K562 (cell line): ENCODE measurements around the gene PAQR6. TPM values are rescaled to one million over a fixed set of nuclear protein-coding genes. Genes with fewer than 3 reads are reported as not detected.

Experiments used
- BRD4 ChIP-seq: fragments of 200-600 bp; sonication (generic); IDR thresholded peaks from 2 replicates; pipeline ENCODE4 v1.6.1; 2017; ENCODE audit warnings: inconsistent platforms
- CBX3 ChIP-seq, 2 experiments: IDR thresholded peaks; 1 replicate in 1 of 2; 2 replicates in 1 of 2; pipeline ENCODE4 v1.6.1; 2012; ENCODE audit warnings: inconsistent platforms in 2 of 2, low read length in 2 of 2, borderline replicate concordance in 1 of 2, control low read depth in 1 of 2
- JUNB ChIP-seq: fragments of 450-650 bp; formaldehyde crosslinking; conservative IDR thresholded peaks from 2 replicates; pipeline ENCODE4 v1.4.0; 2020; ENCODE audit warnings: mild to moderate bottlenecking
- MECOM ChIP-seq: fragments of 250-450 bp; sonication (Bioruptor Pico); IDR thresholded peaks from 2 replicates; pipeline ENCODE4 v1.8.0; 2022; ENCODE audit warnings: inconsistent platforms
- NR1H2 ChIP-seq: sonication (generic); formaldehyde crosslinking; IDR thresholded peaks from 2 replicates; pipeline ENCODE4 v1.4.0; 2020; ENCODE audit warnings: mild to moderate bottlenecking, missing genetic modification reagents
- PCBP1 ChIP-seq: fragments of 200-400 bp; formaldehyde crosslinking; IDR thresholded peaks from 2 replicates; pipeline ENCODE4 v1.6.1; 2018; ENCODE audit warnings: mild to moderate bottlenecking, low read depth, low read length; ENCODE audit not compliant: poor library complexity, severe bottlenecking
- TCF3 ChIP-seq: sonication (generic); formaldehyde crosslinking; IDR thresholded peaks from 2 replicates; pipeline ENCODE4 v1.4.0; 2020; ENCODE audit warnings: mild to moderate bottlenecking, missing genetic modification reagents
- ZNF431 ChIP-seq: sonication (generic); formaldehyde crosslinking; IDR thresholded peaks from 2 replicates; pipeline ENCODE4 v1.8.0; 2022; ENCODE audit warnings: mild to moderate bottlenecking, missing genetic modification reagents
- ZNF586 ChIP-seq: fragments of 450-650 bp; formaldehyde crosslinking; conservative IDR thresholded peaks from 2 replicates; pipeline ENCODE4 v1.4.0; 2020; ENCODE audit warnings: mild to moderate bottlenecking, moderate library complexity
- polyA plus RNA-seq, 8 experiments: library from polyadenylated mRNA; depleted of rRNA in 4 of 8; stranded (reverse) in 5 of 8; unstranded in 3 of 8; fragments of >200 nt; fragmentation: Nextera tagmentation in 2 of 8; fragmentation: Illumina TruSeq in 1 of 8; extraction: Ambion mirVana in 2 of 8; extraction: Trizol in 1 of 8; gene quantifications; 2 replicates each; pipeline versions ENCODE4 v1.2.1 to v1.2.3, GENCODE V29; 2011 to 2014; ENCODE audit warnings: inconsistent platforms in 1 of 8, missing spikeins in 1 of 8
- total RNA-seq, 7 experiments: library from RNA; depleted of rRNA in 6 of 7; stranded (reverse); fragments of >200 nt in 6 of 7; fragmentation: Illumina TruSeq in 2 of 7; extraction: Trizol in 2 of 7; gene quantifications; 2 replicates each; pipeline versions ENCODE4 v1.2.1 to v1.2.3, GENCODE V29; 2011 to 2021; ENCODE audit warnings: low replicate concordance in 1 of 7
- TF ChIP-seq, protein P1 (sequence below): fragments of 200-600 bp; sonication (generic); IDR thresholded peaks from one replicate; pipeline ENCODE4 v1.6.1; 2012; ENCODE audit warnings: mild to moderate bottlenecking, low read depth, low read length, inconsistent platforms
- TF ChIP-seq, protein P2 (sequence below): fragments of 450-650 bp; formaldehyde crosslinking; IDR thresholded peaks from 2 replicates; pipeline ENCODE4 v1.4.0; 2022; ENCODE audit warnings: missing genetic modification characterization
- TF ChIP-seq, protein P3 (sequence below): sonication (generic); formaldehyde crosslinking; IDR thresholded peaks from 2 replicates; pipeline ENCODE4 v1.8.0; 2022; ENCODE audit warnings: missing genetic modification reagents, mild to moderate bottlenecking, borderline replicate concordance

PAQR6 gene
- total and polyA plus RNA-seq, 9 of the 15 experiments (the other 6 are each of a cell fraction or from before 2014, with no cell fraction given), result 0.07 to 1.8 (median 0.62) TPM

DNA sequence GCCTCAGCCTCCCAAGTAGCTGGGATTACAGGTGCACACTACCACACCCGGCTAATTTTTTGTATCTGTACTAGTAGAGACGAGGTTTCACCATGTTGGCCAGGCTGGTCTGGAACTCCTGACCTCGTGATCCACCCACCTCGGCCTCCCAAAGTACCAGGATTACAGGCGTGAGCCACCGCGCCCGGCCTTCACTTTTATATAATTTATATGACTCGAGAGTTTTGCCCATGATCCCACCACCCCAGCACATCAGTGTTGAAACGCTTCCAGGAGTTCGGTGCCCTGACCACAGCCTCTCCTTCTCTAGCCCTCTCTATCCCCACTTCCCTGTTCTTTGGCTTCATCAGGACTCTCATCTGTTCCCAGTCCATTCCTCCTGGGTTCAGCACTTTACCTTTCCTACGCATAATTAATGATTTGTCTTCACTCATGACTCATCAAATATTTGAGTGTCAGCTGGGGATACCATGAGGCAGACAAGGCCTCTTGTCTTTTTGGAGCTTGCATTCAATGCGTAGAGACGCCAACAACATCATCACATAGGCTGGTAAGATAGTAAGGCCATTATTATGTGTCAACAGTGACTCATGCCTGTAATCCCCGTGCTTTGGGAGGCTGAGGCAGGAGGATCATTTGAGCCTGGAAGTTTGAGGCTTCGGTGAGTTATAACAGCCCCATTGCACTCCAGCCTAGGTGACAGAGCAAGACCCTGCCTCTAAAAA is 33.7 kb downstream of the PAQR6 start (continued):
- TF ChIP-seq PCBP1 (no peak), NR1H2 (CRISPR knock-in tag) (no peak), ZNF586 (CRISPR knock-in tag) (no peak), MECOM (CRISPR knock-in tag) (no peak), ZNF431 (CRISPR knock-in tag) (no peak), TCF3 (no peak), JUNB (no peak), BRD4 (no peak), CBX3 (IDR thresholded peaks at IDR 0.05; ENCODE audit: borderline replicate concordance in 1 of 2, low read length in 2 of 2) (no peak; a peak in 1 of 3 replicates)
- TF ChIP-seq, protein P1, sequence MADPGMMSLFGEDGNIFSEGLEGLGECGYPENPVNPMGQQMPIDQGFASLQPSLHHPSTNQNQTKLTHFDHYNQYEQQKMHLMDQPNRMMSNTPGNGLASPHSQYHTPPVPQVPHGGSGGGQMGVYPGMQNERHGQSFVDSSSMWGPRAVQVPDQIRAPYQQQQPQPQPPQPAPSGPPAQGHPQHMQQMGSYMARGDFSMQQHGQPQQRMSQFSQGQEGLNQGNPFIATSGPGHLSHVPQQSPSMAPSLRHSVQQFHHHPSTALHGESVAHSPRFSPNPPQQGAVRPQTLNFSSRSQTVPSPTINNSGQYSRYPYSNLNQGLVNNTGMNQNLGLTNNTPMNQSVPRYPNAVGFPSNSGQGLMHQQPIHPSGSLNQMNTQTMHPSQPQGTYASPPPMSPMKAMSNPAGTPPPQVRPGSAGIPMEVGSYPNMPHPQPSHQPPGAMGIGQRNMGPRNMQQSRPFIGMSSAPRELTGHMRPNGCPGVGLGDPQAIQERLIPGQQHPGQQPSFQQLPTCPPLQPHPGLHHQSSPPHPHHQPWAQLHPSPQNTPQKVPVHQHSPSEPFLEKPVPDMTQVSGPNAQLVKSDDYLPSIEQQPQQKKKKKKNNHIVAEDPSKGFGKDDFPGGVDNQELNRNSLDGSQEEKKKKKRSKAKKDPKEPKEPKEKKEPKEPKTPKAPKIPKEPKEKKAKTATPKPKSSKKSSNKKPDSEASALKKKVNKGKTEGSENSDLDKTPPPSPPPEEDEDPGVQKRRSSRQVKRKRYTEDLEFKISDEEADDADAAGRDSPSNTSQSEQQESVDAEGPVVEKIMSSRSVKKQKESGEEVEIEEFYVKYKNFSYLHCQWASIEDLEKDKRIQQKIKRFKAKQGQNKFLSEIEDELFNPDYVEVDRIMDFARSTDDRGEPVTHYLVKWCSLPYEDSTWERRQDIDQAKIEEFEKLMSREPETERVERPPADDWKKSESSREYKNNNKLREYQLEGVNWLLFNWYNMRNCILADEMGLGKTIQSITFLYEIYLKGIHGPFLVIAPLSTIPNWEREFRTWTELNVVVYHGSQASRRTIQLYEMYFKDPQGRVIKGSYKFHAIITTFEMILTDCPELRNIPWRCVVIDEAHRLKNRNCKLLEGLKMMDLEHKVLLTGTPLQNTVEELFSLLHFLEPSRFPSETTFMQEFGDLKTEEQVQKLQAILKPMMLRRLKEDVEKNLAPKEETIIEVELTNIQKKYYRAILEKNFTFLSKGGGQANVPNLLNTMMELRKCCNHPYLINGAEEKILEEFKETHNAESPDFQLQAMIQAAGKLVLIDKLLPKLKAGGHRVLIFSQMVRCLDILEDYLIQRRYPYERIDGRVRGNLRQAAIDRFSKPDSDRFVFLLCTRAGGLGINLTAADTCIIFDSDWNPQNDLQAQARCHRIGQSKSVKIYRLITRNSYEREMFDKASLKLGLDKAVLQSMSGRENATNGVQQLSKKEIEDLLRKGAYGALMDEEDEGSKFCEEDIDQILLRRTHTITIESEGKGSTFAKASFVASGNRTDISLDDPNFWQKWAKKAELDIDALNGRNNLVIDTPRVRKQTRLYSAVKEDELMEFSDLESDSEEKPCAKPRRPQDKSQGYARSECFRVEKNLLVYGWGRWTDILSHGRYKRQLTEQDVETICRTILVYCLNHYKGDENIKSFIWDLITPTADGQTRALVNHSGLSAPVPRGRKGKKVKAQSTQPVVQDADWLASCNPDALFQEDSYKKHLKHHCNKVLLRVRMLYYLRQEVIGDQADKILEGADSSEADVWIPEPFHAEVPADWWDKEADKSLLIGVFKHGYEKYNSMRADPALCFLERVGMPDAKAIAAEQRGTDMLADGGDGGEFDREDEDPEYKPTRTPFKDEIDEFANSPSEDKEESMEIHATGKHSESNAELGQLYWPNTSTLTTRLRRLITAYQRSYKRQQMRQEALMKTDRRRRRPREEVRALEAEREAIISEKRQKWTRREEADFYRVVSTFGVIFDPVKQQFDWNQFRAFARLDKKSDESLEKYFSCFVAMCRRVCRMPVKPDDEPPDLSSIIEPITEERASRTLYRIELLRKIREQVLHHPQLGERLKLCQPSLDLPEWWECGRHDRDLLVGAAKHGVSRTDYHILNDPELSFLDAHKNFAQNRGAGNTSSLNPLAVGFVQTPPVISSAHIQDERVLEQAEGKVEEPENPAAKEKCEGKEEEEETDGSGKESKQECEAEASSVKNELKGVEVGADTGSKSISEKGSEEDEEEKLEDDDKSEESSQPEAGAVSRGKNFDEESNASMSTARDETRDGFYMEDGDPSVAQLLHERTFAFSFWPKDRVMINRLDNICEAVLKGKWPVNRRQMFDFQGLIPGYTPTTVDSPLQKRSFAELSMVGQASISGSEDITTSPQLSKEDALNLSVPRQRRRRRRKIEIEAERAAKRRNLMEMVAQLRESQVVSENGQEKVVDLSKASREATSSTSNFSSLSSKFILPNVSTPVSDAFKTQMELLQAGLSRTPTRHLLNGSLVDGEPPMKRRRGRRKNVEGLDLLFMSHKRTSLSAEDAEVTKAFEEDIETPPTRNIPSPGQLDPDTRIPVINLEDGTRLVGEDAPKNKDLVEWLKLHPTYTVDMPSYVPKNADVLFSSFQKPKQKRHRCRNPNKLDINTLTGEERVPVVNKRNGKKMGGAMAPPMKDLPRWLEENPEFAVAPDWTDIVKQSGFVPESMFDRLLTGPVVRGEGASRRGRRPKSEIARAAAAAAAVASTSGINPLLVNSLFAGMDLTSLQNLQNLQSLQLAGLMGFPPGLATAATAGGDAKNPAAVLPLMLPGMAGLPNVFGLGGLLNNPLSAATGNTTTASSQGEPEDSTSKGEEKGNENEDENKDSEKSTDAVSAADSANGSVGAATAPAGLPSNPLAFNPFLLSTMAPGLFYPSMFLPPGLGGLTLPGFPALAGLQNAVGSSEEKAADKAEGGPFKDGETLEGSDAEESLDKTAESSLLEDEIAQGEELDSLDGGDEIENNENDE, result no peak
- TF ChIP-seq, protein P2, sequence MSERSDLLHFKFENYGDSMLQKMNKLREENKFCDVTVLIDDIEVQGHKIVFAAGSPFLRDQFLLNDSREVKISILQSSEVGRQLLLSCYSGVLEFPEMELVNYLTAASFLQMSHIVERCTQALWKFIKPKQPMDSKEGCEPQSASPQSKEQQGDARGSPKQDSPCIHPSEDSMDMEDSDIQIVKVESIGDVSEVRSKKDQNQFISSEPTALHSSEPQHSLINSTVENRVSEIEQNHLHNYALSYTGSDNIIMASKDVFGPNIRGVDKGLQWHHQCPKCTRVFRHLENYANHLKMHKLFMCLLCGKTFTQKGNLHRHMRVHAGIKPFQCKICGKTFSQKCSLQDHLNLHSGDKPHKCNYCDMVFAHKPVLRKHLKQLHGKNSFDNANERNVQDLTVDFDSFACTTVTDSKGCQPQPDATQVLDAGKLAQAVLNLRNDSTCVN (CRISPR knock-in tag), result no peak
- TF ChIP-seq, protein P3, sequence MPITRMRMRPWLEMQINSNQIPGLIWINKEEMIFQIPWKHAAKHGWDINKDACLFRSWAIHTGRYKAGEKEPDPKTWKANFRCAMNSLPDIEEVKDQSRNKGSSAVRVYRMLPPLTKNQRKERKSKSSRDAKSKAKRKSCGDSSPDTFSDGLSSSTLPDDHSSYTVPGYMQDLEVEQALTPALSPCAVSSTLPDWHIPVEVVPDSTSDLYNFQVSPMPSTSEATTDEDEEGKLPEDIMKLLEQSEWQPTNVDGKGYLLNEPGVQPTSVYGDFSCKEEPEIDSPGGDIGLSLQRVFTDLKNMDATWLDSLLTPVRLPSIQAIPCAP (CRISPR knock-in tag), result no peak
